ENCODE measurements around the gene ATRX.
"Not testable (repeated sequence)": the region's sequence is repeated elsewhere in the genome, so short reads cannot be mapped to it uniquely, and the experiment has no call there.

The ATRX gene

DNA sequence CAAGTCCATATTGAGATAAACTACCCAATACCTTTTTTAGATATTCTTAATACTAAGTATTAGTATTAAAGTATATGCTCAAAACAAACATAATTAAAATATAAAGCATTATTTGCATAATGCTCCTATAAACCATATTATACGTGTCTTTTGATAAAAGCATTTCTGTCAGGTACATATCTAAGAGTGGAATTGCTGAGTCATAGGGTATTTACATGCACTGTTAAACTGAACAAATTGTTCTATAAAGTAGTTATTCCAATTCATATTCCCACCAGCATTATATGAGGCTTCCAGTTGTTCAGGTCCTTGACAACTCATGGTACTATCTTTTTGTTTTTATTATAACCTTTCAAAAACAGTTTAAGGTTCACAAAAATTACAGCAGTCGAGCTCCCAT, 224.6 kb downstream of the ATRX start:
- Histone ChIP-seq H3K27ac (ENCODE audit: low read depth, low read length, poor library complexity, severe bottlenecking) (no peak overlapping the region), H3K9me2 (ENCODE audit: low read depth, low read length) (no peaks in the 10 kb centered on the region), H3K9ac (ENCODE audit: low read length) (no peak overlapping the region), H3K36me3 (ENCODE audit: insufficient read depth, low read length) (peaks cover 33% of the 10 kb centered on the region), H3F3A (ENCODE audit: insufficient read depth, low read length) (no peaks in the 10 kb centered on the region), H4K20me1 (ENCODE audit: insufficient read depth, low read length) (no peaks in the 10 kb centered on the region), H3K79me2 (ENCODE audit: insufficient read depth, low read length) (no peaks in the 10 kb centered on the region), H3K9me3 (ENCODE audit: low read length) (no peaks in the 10 kb centered on the region), H3K4me3 (ENCODE audit: low read depth, low read length, poor library complexity, severe bottlenecking) (no peak overlapping the region), H3K4me1 (ENCODE audit: insufficient read depth, low read length, severe bottlenecking) (no peaks in the 10 kb centered on the region), H3K4me2 (ENCODE audit: low read length) (no peak overlapping the region), H3K27me3 (ENCODE audit: insufficient read depth, low read length) (no peaks in the 10 kb centered on the region), H2AFZ (ENCODE audit: low read length) (no peak overlapping the region)
- TF ChIP-seq, protein P1, sequence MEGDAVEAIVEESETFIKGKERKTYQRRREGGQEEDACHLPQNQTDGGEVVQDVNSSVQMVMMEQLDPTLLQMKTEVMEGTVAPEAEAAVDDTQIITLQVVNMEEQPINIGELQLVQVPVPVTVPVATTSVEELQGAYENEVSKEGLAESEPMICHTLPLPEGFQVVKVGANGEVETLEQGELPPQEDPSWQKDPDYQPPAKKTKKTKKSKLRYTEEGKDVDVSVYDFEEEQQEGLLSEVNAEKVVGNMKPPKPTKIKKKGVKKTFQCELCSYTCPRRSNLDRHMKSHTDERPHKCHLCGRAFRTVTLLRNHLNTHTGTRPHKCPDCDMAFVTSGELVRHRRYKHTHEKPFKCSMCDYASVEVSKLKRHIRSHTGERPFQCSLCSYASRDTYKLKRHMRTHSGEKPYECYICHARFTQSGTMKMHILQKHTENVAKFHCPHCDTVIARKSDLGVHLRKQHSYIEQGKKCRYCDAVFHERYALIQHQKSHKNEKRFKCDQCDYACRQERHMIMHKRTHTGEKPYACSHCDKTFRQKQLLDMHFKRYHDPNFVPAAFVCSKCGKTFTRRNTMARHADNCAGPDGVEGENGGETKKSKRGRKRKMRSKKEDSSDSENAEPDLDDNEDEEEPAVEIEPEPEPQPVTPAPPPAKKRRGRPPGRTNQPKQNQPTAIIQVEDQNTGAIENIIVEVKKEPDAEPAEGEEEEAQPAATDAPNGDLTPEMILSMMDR (IDR thresholded peaks at IDR 0.05; ENCODE audit: low read length), result no peak
- TF ChIP-seq EZH2 (IDR thresholded peaks at IDR 0.05; ENCODE audit: borderline replicate concordance, low read length), result no peak

DNA sequence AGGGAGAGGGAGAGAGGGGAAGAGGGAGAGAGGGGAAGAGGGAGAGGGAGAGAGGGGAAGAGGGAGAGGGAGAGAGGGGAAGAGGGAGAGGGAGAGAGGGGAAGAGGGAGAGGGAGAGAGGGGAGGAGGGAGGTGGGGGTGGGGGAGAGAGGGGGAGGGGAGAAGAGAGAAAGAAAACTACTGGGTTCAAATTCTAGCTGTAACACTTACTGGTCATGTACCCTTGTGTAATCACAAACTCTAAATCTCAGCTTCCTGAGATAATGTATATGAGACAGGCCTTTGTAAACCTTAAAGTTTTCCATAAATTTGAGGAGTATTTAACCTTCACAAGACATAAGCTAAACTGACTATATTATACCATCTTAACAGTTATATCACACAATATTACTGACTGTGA, 229.7 kb downstream of the ATRX start:
- Histone ChIP-seq H3K27me3 (ENCODE audit: insufficient read depth, low read length) (no peaks in the 10 kb centered on the region), H3F3A (ENCODE audit: insufficient read depth, low read length) (no peaks in the 10 kb centered on the region), H3K36me3 (ENCODE audit: insufficient read depth, low read length) (peaks cover 14% of the 10 kb centered on the region), H3K4me3 (ENCODE audit: low read depth, low read length, poor library complexity, severe bottlenecking) (no peak overlapping the region), H3K9me3 (ENCODE audit: low read length) (no peaks in the 10 kb centered on the region), H3K9me2 (ENCODE audit: low read depth, low read length) (no peaks in the 10 kb centered on the region), H3K79me2 (ENCODE audit: insufficient read depth, low read length) (no peaks in the 10 kb centered on the region), H3K4me1 (ENCODE audit: insufficient read depth, low read length, severe bottlenecking) (no peaks in the 10 kb centered on the region), H3K9ac (ENCODE audit: low read length) (no peak overlapping the region), H2AFZ (ENCODE audit: low read length) (no peak overlapping the region), H3K4me2 (ENCODE audit: low read length) (no peak overlapping the region), H4K20me1 (ENCODE audit: insufficient read depth, low read length) (no peaks in the 10 kb centered on the region), H3K27ac (ENCODE audit: low read depth, low read length, poor library complexity, severe bottlenecking) (no peak overlapping the region)
- TF ChIP-seq, protein P1 (IDR thresholded peaks at IDR 0.05; ENCODE audit: low read length), result no peak

DNA sequence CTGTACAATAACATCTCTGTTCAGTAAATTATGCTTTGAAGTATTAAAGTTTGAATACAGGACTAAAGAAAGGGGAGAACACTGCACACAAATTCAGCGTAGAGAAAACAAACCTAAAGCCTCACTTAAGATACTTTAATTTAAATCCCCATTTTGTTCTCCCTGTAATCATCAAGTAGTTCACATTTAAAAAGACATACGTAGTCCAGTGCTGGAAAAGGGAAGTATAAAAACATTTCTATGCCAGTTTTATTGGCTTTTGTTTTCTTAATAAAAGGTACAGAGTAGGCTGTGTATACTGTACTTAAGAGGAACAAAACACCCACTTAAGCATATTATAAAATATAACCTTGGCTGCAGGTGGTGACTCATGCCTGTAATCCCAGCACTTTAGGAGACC, 237.3 kb downstream of the ATRX start:
- Histone ChIP-seq H3K9ac (ENCODE audit: low read length) (no peak overlapping the region), H3K79me2 (ENCODE audit: insufficient read depth, low read length) (no peaks in the 10 kb centered on the region), H3K4me1 (ENCODE audit: insufficient read depth, low read length, severe bottlenecking) (no peaks in the 10 kb centered on the region), H3K27me3 (ENCODE audit: insufficient read depth, low read length) (no peaks in the 10 kb centered on the region), H3K4me2 (ENCODE audit: low read length) (no peak overlapping the region), H2AFZ (ENCODE audit: low read length) (no peak overlapping the region), H3K9me3 (ENCODE audit: low read length) (no peaks in the 10 kb centered on the region), H3K27ac (ENCODE audit: low read depth, low read length, poor library complexity, severe bottlenecking) (no peak overlapping the region), H3F3A (ENCODE audit: insufficient read depth, low read length) (no peaks in the 10 kb centered on the region), H4K20me1 (ENCODE audit: insufficient read depth, low read length) (no peaks in the 10 kb centered on the region), H3K4me3 (ENCODE audit: low read depth, low read length, poor library complexity, severe bottlenecking) (no peak overlapping the region), H3K9me2 (ENCODE audit: low read depth, low read length) (no peaks in the 10 kb centered on the region), H3K36me3 (ENCODE audit: insufficient read depth, low read length) (peaks cover 3% of the 10 kb centered on the region)
- TF ChIP-seq, protein P1 (IDR thresholded peaks at IDR 0.05; ENCODE audit: low read length), result no peak
- TF ChIP-seq EZH2 (IDR thresholded peaks at IDR 0.05; ENCODE audit: borderline replicate concordance, low read length), result no peak

DNA sequence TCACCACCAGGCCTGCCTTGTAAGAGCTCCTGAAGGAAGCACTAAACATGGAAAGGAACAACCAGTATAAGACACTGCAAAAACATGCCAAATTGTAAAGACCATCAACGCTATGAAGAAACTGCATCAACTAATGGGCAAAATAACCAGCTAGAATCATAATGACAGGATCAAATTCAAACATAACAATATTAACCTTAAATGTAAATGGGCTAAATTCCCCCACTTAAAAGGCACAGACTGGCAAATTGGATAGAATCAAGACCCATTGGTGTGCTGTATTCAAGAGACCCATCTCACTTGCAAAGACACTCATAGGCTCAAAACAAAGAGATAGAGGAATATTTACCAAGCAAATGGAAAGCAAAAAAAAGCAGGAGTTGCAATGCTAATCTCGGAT, 246.2 kb downstream of the ATRX start:
- not testable (repeated sequence) for H3K4me2 ChIP-seq (ENCODE audit: low read length); H3K9me3 ChIP-seq (ENCODE audit: low read length); H3K4me1 ChIP-seq (ENCODE audit: insufficient read depth, low read length, severe bottlenecking); H2AFZ ChIP-seq (ENCODE audit: low read length); H3K9me2 ChIP-seq (ENCODE audit: low read depth, low read length); H4K20me1 ChIP-seq (ENCODE audit: insufficient read depth, low read length); H3K4me3 ChIP-seq (ENCODE audit: low read depth, low read length, poor library complexity, severe bottlenecking); H3K27me3 ChIP-seq (ENCODE audit: insufficient read depth, low read length); H3K27ac ChIP-seq (ENCODE audit: low read depth, low read length, poor library complexity, severe bottlenecking); H3F3A ChIP-seq (ENCODE audit: insufficient read depth, low read length); H3K36me3 ChIP-seq (ENCODE audit: insufficient read depth, low read length); H3K79me2 ChIP-seq (ENCODE audit: insufficient read depth, low read length); H3K9ac ChIP-seq (ENCODE audit: low read length)

DNA sequence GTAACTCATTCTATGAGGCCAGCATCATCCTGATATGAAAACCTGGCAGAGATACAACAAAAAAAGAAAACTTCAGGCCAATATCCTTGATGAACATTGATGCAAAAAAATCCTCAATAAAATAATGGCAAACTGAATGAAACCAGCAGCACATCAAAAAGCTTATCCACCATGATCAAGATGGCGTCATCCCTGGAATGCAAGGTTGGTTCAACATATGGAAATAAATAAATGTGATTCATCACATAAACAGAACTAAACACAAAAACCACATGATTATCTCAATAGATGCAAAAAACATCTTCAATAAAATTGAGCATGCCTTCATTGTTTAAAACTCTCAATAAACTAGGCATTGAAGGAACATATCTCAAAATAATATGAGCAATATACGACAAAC, 254.8 kb downstream of the ATRX start:
- not testable (repeated sequence) for H3K27me3 ChIP-seq (ENCODE audit: insufficient read depth, low read length); H3K27ac ChIP-seq (ENCODE audit: low read depth, low read length, poor library complexity, severe bottlenecking); H3K9ac ChIP-seq (ENCODE audit: low read length); H2AFZ ChIP-seq (ENCODE audit: low read length); H3K9me2 ChIP-seq (ENCODE audit: low read depth, low read length); H3K36me3 ChIP-seq (ENCODE audit: insufficient read depth, low read length); H3K4me2 ChIP-seq (ENCODE audit: low read length); H4K20me1 ChIP-seq (ENCODE audit: insufficient read depth, low read length); H3K4me1 ChIP-seq (ENCODE audit: insufficient read depth, low read length, severe bottlenecking); H3F3A ChIP-seq (ENCODE audit: insufficient read depth, low read length); H3K4me3 ChIP-seq (ENCODE audit: low read depth, low read length, poor library complexity, severe bottlenecking); H3K9me3 ChIP-seq (ENCODE audit: low read length); H3K79me2 ChIP-seq (ENCODE audit: insufficient read depth, low read length)

Measured in OCI-LY1 (cell line).